ENCODE results near the gene C1QTNF7. TPM values are rescaled to one million over a fixed set of nuclear protein-coding genes. Genes with fewer than 3 reads are reported as not detected.

C1QTNF7 gene
- total RNA-seq, 4 donors from 2014 or later = 21.1 to 52.1 (median 37.6) TPM

- 0% methylated on average over 1 to 2 of the region's 2 CpGs for WGBS, 2 donors (ENCODE audit: low coverage in 1 of 2)
- TF ChIP-seq EP300 (IDR thresholded peaks at IDR 0.05) (no peak), CTCF (IDR thresholded peaks at IDR 0.05) (no peak), POLR2AphosphoS5 (IDR thresholded peaks at IDR 0.05) (no peak), POLR2A (IDR thresholded peaks at IDR 0.05) (no peak)
Observed at GRCh38 chr4:15436513-15436912, 8.7 kb downstream of the C1QTNF7 start.

GRCh38 chr4:15438939-15439524, 11.2 kb downstream of the C1QTNF7 start:
- Histone ChIP-seq H3K9me3 (no peaks in the 10 kb centered on the region), H3K27ac (no peak overlapping the region), H3K27me3 (no peaks in the 10 kb centered on the region), H3K4me1 (peaks cover 7 to 30% (median 12%) of the 10 kb centered on the region in 3 donors), H3K36me3 (peaks cover 0 to 6% of the 10 kb centered on the region in 2 donors), H3K4me3 (no peak overlapping the region)
- ATAC-seq = no peak
- WGBS, 2 donors (ENCODE audit: low coverage in 1 of 2) = 59 to 73% methylated on average over 2 of the region's 2 CpGs
- TF ChIP-seq EP300 (IDR thresholded peaks at IDR 0.05) (no peak), POLR2A (IDR thresholded peaks at IDR 0.05) (no peak), POLR2AphosphoS5 (IDR thresholded peaks at IDR 0.05) (no peak), CTCF (IDR thresholded peaks at IDR 0.05) (no peak)

More at GRCh38 chr4:15436513-15436912, 8.7 kb downstream of the C1QTNF7 start:
- Histone ChIP-seq H3K27ac (no peak overlapping the region), H3K9me3 (no peaks in the 10 kb centered on the region), H3K4me1 (peaks cover 7 to 33% (median 12%) of the 10 kb centered on the region in 3 donors), H3K27me3 (no peaks in the 10 kb centered on the region), H3K4me3 (no peak overlapping the region), H3K36me3 (no peaks in the 10 kb centered on the region)
- ATAC-seq = no peak

- H3K4me1 ChIP-seq = peaks cover 0 to 7% (median 0%) of the 10 kb centered on the region in 3 donors
- H3K27me3 ChIP-seq = no peaks in the 10 kb centered on the region
- peaks cover 0 to 6% of the 10 kb centered on the region in 2 donors for H3K36me3 ChIP-seq
- no peak overlapping the region for H3K4me3 ChIP-seq
- no peak for ATAC-seq
- H3K27ac ChIP-seq = no peak overlapping the region
- no peaks in the 10 kb centered on the region for H3K9me3 ChIP-seq
- TF ChIP-seq EP300 (IDR thresholded peaks at IDR 0.05) = no peak
- no peak for TF ChIP-seq POLR2AphosphoS5 (IDR thresholded peaks at IDR 0.05)
- TF ChIP-seq POLR2A (IDR thresholded peaks at IDR 0.05) = no peak
- no peak for TF ChIP-seq CTCF (IDR thresholded peaks at IDR 0.05)
- 54 to 64% methylated on average over 2 of the region's 2 CpGs for WGBS, 2 donors (ENCODE audit: low coverage in 1 of 2)
Observed at GRCh38 chr4:15443371-15444160, 15.7 kb downstream of the C1QTNF7 start.

- H3K36me3 ChIP-seq = peaks cover 0 to 6% of the 10 kb centered on the region in 2 donors
- no peak overlapping the region for H3K4me3 ChIP-seq
- TF ChIP-seq CTCF (IDR thresholded peaks at IDR 0.05) (no peak), POLR2AphosphoS5 (IDR thresholded peaks at IDR 0.05) (no peak), POLR2A (IDR thresholded peaks at IDR 0.05) (no peak), EP300 (IDR thresholded peaks at IDR 0.05) (no peak)
- no peak for ATAC-seq
- H3K4me1 ChIP-seq = peaks cover 0 to 7% (median 0%) of the 10 kb centered on the region in 3 donors
- 93% methylated on average over 5 of the region's 7 CpGs; no CpG with 5 or more reads in 1 of the 2 donors for WGBS, 2 donors (ENCODE audit: low coverage in 1 of 2)
- no peaks in the 10 kb centered on the region for H3K9me3 ChIP-seq
- no peak overlapping the region for H3K27ac ChIP-seq
- H3K27me3 ChIP-seq = no peaks in the 10 kb centered on the region
Observed at GRCh38 chr4:15444276-15444675, 16.4 kb downstream of the C1QTNF7 start.
